Tibial artery (tissue), 4 donors: ENCODE results near the gene CBL.

ENCODE experiments used
- DNase-seq, 2 donors: peaks; one replicate each; pipeline ENCODE4 v3.0.0-alpha.2; 2019
- H3K27ac ChIP-seq, 2 donors: fragments of 200-600 bp; sonication (generic) in 1 of 2; 1 replicate in 1 of 2; 2 replicates in 1 of 2; pipeline ENCODE4 v1.5.1; 2018 to 2019; ENCODE audit warnings: mild to moderate bottlenecking in 1 of 2
- H3K27me3 ChIP-seq, 2 donors: fragments of 200-600 bp; sonication (generic) in 1 of 2; one replicate each; pipeline versions ENCODE4 v1.5.1 to v1.6.0; 2016 to 2019
- H3K36me3 ChIP-seq, 3 donors: fragments of 200-600 bp; sonication (generic) in 2 of 3; one replicate each; pipeline ENCODE4 v1.5.1; 2016 to 2019; ENCODE audit warnings: mild to moderate bottlenecking in 2 of 3
- H3K4me1 ChIP-seq, 4 donors: fragments of 200-600 bp; sonication (generic) in 2 of 4; 1 replicate in 3 of 4; 2 replicates in 1 of 4; pipeline ENCODE4 v1.5.1; 2016 to 2019
- H3K4me3 ChIP-seq, 2 donors: fragments of 200-600 bp; sonication (generic) in 1 of 2; 1 replicate in 1 of 2; 2 replicates in 1 of 2; pipeline ENCODE4 v1.5.1; 2018 to 2019; ENCODE audit warnings: mild to moderate bottlenecking in 2 of 2
- H3K9me3 ChIP-seq, 3 donors: fragments of 200-600 bp; sonication (generic) in 1 of 3; one replicate each; pipeline ENCODE4 v1.5.1; 2016 to 2019
- intact Hi-C: fragments of 100-400 bp; cut with DNase I; formaldehyde crosslinking; loops from one replicate; pipeline ENCODE4 v1.15.0; 2023; ENCODE audit warnings: low total_unique reads
- TF ChIP-seq, protein P1 (sequence below), 2 experiments: fragments of 200-600 bp in 1 of 2; fragments of 450-650 bp in 1 of 2; IDR thresholded peaks; one replicate each; pipeline ENCODE4 v1.5.1; 2017 to 2019; ENCODE audit warnings: antibody characterized with exemption in 2 of 2, mild to moderate bottlenecking in 1 of 2, moderate library complexity in 1 of 2

The CBL gene

GRCh38 chr11:119172513-119172912 is 33.6 kb upstream of the CBL start:
- intact Hi-C loops: no loop called here
- TF ChIP-seq, protein P1, sequence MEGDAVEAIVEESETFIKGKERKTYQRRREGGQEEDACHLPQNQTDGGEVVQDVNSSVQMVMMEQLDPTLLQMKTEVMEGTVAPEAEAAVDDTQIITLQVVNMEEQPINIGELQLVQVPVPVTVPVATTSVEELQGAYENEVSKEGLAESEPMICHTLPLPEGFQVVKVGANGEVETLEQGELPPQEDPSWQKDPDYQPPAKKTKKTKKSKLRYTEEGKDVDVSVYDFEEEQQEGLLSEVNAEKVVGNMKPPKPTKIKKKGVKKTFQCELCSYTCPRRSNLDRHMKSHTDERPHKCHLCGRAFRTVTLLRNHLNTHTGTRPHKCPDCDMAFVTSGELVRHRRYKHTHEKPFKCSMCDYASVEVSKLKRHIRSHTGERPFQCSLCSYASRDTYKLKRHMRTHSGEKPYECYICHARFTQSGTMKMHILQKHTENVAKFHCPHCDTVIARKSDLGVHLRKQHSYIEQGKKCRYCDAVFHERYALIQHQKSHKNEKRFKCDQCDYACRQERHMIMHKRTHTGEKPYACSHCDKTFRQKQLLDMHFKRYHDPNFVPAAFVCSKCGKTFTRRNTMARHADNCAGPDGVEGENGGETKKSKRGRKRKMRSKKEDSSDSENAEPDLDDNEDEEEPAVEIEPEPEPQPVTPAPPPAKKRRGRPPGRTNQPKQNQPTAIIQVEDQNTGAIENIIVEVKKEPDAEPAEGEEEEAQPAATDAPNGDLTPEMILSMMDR (IDR thresholded peaks at IDR 0.05): no peak
- Histone ChIP-seq H3K27me3 (no peaks in the 10 kb centered on the region), H3K9me3 (no peaks in the 10 kb centered on the region), H3K4me1 (peaks cover 0 to 13% (median 10%) of the 10 kb centered on the region in 4 donors), H3K4me3 (no peak overlapping the region), H3K27ac (no peak overlapping the region), H3K36me3 (peaks cover 19 to 52% (median 22%) of the 10 kb centered on the region in 3 donors)
- no peak for DNase-seq

GRCh38 chr11:119173453-119173852 is 32.7 kb upstream of the CBL start:
- Histone ChIP-seq H3K27me3 (no peaks in the 10 kb centered on the region), H3K4me3 (no peak overlapping the region), H3K36me3 (peaks cover 19 to 55% (median 22%) of the 10 kb centered on the region in 3 donors), H3K9me3 (no peaks in the 10 kb centered on the region), H3K4me1 (peaks cover 0 to 9% (median 9%) of the 10 kb centered on the region in 4 donors), H3K27ac (no peak overlapping the region)
- intact Hi-C loops: no loop called here
- TF ChIP-seq, protein P1 (IDR thresholded peaks at IDR 0.05): no peak
- DNase-seq: no peak

GRCh38 chr11:119175493-119176077 is 30.6 kb upstream of the CBL start:
- intact Hi-C loops: no loop called here
- peaks cover 27 to 70% (median 34%) of the 10 kb centered on the region in 3 donors for H3K36me3 ChIP-seq

GRCh38 chr11:119178166-119178680 is 27.9 kb upstream of the CBL start:
- Histone ChIP-seq H3K9me3 (no peaks in the 10 kb centered on the region), H3K27me3 (no peaks in the 10 kb centered on the region), H3K27ac (no peak overlapping the region), H3K4me1 (no peaks in the 10 kb centered on the region), H3K4me3 (no peak overlapping the region), H3K36me3 (peaks cover 30 to 87% (median 53%) of the 10 kb centered on the region in 3 donors)
- no peak for DNase-seq
- TF ChIP-seq, protein P1 (IDR thresholded peaks at IDR 0.05): no peak
- intact Hi-C loops: no loop called here

More at GRCh38 chr11:119175493-119176077, 30.6 kb upstream of the CBL start:
- Histone ChIP-seq H3K9me3 (no peaks in the 10 kb centered on the region), H3K4me1 (no peaks in the 10 kb centered on the region), H3K27ac (no peak overlapping the region), H3K4me3 (no peak overlapping the region), H3K27me3 (no peaks in the 10 kb centered on the region)
- DNase-seq: no peak
- TF ChIP-seq, protein P1 (IDR thresholded peaks at IDR 0.05): no peak

DNA sequence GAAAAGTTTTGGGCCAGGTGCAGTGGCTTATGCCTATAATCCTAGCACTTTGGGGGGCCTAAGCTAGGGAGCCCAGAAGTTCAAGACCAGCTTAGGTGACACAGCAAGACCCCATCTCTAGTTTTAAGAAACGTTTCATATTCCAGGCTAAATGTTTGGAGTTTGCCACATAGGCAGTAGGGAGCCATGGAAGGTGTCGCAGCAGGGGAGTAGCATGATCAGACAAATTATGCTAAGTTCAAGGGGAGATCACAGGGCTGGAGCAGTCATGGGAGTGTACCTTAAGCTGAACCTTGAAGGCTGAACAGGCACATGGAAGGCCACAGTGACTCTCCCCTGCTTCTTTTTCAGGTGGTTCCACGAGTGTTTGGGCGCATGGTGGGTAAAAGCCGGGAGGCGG is 26.8 kb upstream of the CBL start:
- Histone ChIP-seq H3K27me3 (no peaks in the 10 kb centered on the region), H3K4me1 (no peaks in the 10 kb centered on the region), H3K36me3 (peaks cover 31 to 87% (median 42%) of the 10 kb centered on the region in 3 donors), H3K27ac (no peak overlapping the region), H3K4me3 (no peak overlapping the region), H3K9me3 (no peaks in the 10 kb centered on the region)
- DNase-seq: no peak
- intact Hi-C loops: no loop called here
- TF ChIP-seq, protein P1 (IDR thresholded peaks at IDR 0.05): no peak
